ENCODE data around the gene MBOAT2.
"Not testable (repeated sequence)": the region's sequence is repeated elsewhere in the genome, so short reads cannot be mapped to it uniquely, and the experiment has no call there.

Gene MBOAT2

DNA sequence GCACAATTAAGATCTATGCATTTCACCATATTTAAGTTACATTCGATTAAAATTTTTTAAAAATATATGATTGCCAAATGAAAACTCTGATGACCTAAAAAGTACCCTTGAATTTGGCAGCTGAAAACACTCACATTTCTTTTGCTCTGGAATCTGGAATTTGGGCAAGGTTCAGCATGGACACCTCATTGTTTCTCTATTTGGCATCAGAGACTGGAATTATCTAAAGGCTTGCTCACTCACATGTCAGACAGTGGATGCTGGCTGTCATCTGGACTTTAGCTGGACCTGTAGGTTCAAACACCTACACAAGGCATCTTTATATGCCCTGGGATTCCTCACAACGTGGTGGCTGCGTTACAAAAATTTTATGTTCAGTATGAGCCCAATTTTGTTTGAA lies 16.1 kb downstream of the MBOAT2 start:
- DNase-seq: no peak

- no peak for DNase-seq
These were observed 17.0 kb downstream of the MBOAT2 start for GRCh38 chr2:8986327-8986976.

DNA sequence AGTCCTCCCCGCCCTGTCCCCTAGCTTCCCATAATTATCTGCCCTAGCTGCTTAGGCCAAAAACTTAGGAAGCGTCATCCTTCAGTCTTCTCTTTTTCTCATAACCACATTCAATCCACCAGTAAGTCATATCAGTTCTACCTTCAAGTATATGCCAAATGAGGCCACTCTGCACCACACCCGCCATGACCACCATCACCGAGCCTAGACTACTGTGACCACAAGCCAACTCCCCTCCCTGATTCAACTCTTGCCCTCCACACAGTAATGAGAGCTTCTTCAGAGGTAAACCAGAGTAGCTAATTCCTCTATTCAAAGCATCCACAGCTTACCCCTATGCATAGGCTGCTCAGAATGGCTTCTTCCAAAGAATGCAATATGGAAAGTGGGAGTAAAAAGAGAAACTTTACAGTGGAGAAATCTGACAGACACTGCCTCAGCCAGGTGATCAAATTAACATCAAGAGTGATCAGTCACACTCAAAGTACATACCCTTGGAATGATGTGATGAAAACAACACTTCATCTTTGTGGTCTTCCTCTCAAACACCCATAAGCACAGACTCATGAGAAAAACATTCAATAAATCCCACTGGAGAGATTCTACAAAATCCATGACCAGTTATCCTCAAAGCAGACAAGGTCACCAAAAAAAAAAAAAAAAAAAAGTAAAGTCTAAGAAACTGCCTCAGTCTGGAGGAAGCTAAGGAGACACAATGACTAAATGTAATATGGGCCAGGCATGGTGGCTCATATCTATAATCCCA lies 17.7 kb downstream of the MBOAT2 start:
- DNase-seq: no peak

GRCh38 chr2:8984855-8985254 lies 18.6 kb downstream of the MBOAT2 start:
- DNase-seq: no peak

DNA sequence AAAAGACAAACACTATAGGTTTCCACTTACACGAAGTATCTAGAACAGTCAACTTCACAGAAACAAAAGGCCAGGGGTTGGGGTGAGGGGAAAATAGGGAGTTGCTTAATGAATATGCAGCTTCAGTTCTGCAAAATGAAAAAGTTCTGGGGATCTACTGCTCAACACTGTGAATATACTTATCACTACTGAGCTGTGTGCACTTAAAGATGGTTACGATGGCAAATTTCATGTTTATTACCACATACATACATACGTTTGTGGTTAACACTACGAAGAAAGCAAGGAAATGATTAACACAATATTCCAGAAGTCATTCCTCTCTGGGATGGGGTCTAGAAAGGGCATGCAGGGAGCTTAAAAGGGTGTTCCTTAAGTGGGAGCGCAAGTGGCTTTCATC lies 19.3 kb downstream of the MBOAT2 start:
- no peak for DNase-seq

GRCh38 chr2:8983571-8983970 lies 19.9 kb downstream of the MBOAT2 start:
- no peak for DNase-seq

- DNase-seq: no peak
These were observed 21.6 kb downstream of the MBOAT2 start for GRCh38 chr2:8981876-8982275.

DNA sequence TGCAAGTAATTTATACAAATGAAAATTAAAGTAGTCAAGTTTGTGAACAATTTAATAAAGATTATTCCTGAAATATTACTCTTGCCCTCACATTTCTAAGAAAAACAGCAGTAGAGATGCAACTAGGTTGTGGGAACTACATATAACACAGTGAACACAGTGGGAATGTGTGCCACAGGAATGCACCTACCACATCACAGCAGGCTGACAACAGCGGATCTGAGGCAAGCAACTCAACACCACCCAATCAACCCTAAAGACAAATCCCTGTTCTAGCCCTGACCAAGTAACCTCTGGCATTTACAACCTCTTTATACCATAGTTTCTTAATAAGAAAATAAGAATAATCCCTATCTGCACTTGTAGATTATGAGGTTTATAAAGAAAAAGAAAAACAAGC lies 23.4 kb downstream of the MBOAT2 start:
- no peak for DNase-seq

- DNase-seq: no peak
These were observed 25.7 kb downstream of the MBOAT2 start for GRCh38 chr2:8977758-8978157.

- DNase-seq: no peak
These were observed 26.8 kb downstream of the MBOAT2 start for GRCh38 chr2:8976442-8977259.

GRCh38 chr2:8974016-8974415 lies 29.5 kb downstream of the MBOAT2 start:
- no peak for DNase-seq

- DNase-seq: not testable (repeated sequence)
These were observed 30.5 kb downstream of the MBOAT2 start for GRCh38 chr2:8973017-8973416.

GRCh38 chr2:8972535-8972934 lies 30.9 kb downstream of the MBOAT2 start:
- DNase-seq: not testable (repeated sequence)

- not testable (repeated sequence) for DNase-seq
These were observed 34.1 kb downstream of the MBOAT2 start for GRCh38 chr2:8969348-8969747.

DNA sequence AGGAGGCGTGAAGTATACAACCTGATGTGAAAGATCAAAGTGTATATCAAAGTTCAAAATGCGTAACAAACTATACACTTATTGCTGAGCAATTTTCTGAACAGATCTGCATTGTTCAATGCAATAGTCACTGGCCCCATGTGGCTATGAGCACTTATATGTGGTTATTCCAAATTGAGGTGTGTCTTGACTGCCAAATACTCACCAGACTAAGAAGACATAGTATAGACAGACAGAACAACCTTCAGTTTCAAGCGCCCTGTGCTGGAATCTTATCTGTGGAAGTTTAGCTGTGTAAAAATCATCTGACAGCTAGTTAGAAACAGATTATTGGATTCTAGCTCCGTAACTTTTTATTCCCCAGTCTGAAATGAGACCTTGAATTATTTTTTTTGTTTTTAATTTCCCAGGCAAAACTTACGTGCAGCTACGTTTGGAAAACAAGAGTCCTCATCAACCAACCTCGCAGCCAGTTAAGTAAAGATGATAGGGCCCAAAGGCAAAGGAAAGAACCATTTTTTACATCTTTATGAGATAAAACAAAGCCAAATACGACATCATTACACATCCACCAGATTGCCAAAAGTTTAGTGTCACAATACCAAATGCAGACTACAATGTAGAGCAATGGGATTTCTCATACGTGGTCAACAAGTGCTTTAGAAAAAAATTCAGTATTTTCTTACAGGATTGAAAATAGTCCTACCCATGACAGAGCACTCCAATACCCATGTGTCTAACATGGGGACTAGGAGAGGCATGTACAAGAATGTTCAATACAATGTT lies 37.2 kb downstream of the MBOAT2 start:
- no peak for DNase-seq

DNA sequence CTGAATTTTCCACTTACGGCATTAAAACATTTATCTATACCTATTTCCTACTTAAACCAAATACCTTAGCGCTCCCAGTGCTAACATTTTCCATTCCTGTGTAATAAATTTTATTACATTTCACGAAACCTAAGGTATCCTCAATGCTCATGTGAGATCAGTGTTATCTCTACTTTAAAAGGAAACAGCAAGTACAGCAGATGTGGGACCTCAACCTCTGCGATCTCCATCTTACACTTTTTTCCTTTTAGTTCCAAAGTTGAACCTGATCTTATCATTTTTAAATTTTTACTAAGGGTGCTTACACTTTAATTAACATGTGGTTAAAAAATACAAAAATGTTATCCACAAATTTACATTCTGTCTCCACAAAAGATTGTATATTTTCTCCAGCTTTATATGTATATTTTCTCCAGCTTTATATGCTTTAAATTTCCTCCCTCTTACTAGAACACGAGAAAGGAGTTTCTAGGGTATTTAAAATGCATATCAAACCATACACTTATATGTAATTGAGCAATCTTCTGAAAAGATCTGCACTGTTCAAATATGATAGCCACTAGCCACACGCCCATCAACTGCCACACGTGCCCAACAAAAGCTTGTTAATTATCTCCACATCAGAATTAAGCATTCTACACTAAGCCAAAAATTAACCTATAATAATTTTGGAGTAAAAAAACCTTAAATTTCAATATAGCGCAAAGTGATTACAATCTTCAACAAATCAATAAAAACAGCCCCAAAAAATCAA lies 38.1 kb downstream of the MBOAT2 start:
- no peak for DNase-seq

DNA sequence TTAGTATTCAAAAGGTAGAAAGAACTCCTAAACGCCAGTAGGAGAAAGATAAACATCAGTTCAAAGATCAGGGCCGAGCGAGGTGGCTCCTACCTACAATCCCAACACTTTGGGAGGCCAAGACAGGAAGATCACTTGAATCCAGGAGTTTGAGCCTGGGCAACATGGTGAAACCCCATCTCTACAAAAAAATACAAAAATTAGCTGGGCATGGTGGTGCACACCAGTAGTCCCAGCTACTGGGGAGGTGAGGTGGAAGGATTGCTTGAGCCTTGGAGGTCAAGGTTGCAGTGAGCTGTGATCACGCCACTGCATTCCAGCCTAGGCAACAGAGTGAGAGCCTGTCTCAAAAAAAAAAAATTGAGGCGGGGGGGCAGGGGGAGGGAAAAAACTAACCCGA lies 40.6 kb downstream of the MBOAT2 start:
- DNase-seq: no peak

GRCh38 chr2:8957628-8958027 lies 45.9 kb downstream of the MBOAT2 start:
- DNase-seq: no peak

DNA sequence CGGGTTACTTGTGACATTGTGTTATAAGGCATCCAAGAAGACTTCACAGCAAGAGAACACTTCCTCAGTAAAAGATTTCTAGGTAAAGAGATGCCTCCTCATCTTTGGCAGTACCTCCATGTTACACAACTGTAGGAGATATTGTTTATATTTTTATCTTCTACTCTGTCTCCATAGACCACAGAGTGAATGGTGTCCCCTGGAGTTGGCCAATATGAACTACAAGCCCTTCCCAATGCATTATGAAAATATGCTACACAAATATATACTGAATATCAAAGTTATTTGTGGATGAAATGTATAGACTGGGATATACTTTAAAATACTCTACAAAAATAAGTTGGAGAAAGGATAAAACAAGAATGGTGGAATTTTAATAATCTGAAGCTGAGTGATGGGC lies 46.7 kb downstream of the MBOAT2 start:
- DNase-seq: no peak

- no peak for DNase-seq
These were observed 48.5 kb downstream of the MBOAT2 start for GRCh38 chr2:8954990-8955389.

DNA sequence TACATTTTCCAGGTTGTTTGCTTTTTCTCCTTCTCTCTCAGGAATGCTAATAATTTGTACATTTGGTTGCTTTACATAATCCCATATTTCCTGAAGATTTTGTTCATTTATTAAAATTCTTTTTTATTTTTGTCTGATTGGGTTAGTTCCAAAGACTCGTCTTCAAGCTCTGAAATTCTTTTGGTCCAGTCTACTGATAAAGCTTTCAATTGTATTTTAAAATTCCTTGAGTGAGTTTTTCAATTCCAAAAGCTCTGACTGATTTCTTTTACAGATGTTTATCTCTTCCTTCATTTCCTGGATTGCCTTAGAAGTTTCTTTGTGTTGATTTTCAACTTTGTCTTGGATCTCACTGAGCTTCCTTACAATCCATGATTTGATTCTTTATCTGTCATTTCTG lies 50.0 kb downstream of the MBOAT2 start:
- DNase-seq: no peak

- DNase-seq: no peak
These were observed 63.9 kb downstream of the MBOAT2 start for GRCh38 chr2:8939486-8940114.

All from stimulated activated CD4-positive, alpha-beta T cell treated with anti-CD3 and anti-CD28 coated beads, Interleukin-4, amount 100 ng/mL, for 1 hour (primary cell).